NCI-H1436 treated with DMSO at 0.1 percent for 48 hours (cell line): ENCODE data around the gene GANC.

Source experiments
- DNase-seq: peaks from one replicate; lab custom pipeline; 2025; lab: John Stamatoyannopoulos, UW

Gene GANC

DNA sequence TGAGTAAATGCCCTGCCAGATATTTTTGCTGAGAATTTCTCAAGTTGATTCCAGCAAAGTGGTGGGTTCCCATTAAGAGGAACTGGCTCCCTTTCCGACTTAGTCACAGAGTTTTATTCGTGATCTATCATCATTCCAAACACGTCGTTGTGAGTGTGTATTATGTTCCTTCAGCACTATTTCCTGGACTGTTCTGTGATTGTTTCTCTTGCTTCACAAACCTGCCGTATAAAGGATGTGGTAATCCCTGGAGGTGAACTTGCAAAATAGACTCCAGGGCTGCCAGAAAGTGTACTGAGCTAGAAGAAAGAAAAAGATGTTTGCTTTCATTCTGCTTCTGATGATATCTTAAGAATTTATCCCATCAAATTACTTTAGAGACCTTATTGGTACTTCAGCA is 71.8 kb downstream of the GANC start:
- DNase-seq: no peak

DNA sequence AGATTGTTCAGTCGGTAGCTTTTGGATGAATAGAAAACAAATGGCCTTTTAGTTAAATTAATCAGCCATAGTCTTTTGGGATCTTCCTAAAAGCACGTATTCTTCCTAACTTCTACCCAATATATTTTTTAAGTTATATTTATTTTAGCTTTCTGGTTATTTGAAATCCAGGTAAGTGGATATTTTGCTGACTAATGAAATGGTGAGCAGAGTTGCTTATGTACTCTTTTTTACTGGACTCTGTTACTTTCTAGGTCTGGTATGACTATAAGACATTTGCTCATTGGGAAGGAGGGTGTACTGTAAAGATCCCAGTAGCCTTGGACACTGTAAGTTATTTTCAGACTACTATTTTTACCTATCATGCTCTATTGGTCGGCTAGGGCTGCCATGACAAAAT is 72.5 kb downstream of the GANC start:
- DNase-seq: no peak

DNA sequence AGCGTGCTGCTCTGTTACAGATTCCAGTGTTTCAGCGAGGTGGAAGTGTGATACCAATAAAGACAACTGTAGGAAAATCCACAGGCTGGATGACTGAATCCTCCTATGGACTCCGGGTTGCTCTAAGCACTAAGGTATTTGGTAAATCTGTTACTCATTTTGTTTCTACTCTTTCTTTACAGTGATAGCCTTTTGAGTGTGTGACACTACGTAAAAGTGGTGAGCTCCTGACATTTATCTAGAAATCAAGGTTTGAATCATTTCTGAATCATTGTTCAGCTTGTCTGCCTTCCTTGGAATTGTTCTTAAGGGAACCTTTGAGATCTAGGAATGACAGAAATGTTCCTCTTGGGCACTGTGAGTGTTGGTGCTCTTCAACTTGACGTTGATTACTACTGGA is 75.1 kb downstream of the GANC start:
- no peak for DNase-seq

DNA sequence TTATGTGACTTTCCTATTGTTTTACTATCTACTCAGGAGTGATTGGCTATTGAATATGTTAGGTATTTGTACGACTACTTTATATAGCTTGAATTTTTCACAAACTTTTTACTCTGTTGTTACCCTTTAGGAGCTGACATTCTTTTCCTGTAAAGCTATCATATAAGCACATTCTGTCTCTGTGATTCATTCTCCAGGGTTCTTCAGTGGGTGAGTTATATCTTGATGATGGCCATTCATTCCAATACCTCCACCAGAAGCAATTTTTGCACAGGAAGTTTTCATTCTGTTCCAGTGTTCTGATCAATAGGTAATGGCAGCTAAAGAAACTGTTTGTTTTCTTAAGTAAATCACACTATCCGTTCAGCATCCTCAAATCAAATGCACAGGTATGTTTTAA is 76.2 kb downstream of the GANC start:
- DNase-seq: no peak

DNA sequence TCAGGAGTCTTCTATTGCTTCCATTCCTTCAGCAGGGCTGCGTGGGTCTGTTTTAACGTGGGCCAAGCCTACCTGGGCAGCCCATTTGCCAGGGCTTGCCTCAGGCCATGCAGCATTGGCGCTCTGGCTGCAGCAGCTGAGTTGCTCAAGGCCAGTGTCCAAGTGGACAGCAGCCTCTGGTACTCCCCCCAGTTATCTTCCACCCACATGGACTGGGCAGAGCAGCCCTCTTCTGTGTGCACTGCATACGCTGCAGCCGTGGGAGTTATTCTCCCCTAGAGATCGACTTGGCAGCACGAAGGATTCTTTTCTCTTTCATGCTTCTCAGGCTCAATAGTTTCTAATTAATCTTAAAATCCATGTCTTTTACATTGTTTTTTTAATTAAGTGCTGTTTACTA is 79.4 kb downstream of the GANC start:
- no peak for DNase-seq

DNA sequence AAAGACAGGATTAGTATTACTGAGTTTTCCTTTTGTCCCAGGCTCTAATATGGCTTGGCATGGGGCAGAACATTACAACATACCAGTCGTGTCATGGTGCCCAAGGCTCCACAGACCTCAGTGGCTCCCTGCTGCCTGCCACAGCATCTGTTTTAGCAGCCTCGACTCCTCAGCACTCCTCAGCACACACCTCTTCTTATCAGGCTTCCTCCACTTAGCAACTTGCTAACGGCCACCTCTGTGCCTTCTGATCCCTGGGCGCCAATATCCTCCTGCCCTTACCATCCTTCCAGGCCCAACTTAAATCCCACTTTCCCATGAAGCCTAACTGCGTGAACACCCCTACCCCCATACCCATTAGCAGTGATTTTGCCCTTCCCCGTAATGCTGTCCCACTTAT is 80.1 kb downstream of the GANC start:
- DNase-seq: no peak

DNA sequence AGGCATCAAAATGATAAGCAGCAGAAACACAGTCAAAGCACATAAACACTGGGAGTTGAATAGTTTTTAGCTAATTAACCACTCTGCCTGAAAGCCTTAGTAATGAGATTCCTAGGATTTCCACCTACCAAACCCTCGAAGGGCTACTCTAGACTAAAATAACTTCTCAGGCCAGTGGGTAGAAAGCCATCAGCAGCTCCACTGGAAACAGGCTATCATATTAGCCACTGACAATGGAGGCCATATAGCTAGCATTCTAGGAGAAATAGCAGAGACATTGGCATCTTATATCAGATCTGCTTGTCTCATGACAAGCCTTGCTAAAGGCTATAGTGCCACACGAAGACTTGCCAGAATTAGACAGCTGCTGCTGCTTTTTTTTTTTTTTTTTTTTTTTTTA is 81.8 kb downstream of the GANC start:
- DNase-seq: no peak

DNA sequence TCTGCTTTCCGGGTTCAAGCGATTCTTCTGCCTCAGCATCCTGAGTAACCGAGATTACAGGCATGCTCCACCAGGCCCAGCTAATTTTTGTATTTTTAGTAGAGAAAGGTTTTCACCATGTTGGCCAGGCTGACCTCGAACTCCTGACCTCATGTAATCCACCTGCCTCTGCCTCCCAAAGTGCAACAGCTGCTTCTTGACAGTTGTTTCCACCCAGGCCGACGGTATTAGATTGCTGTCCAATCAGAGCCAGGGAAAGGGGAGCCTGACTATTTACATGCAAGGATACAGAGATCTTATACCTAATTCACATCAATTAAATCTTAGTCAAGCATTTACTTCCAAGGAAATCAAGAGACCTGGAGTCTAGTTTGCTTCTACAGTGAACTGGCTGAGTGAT is 82.3 kb downstream of the GANC start:
- DNase-seq: no peak

DNA sequence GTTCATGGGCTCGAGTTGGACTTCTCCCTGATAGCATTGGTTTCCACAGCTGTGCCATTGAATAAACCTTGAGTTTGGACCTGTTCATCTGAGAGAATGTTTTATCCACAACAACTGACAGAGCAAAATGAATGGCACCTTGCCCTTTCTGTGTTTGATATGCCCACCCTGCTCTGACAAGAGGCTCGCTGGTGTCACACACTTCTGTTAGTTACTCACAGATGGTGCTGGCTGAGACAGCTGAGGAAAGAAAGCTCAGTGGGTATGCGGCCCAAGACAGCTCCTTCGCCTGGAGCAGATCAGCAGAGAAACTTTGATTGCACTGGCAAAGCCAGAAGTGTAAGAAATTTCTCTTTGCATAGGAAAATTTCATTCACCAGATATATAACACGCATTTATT is 83.8 kb downstream of the GANC start:
- DNase-seq: no peak

DNA sequence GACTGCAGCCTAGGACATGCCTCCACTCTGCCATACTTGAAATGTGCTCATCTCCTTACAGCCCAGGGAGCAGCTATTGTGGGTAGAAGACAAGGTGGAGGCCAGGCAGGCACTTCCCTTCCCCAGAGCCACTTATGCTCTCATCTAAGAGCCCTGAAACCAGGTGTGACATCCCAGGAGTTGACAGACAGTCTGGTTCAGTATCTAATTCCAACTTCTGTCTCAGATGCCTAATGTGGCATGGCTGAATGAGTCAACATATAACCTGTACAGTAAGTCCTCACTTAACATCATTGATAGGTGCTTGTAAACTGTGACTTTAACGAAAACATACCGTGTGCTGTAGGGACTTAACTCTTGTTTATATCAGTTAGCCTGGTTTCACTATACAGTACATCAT is 85.1 kb downstream of the GANC start:
- no peak for DNase-seq

DNA sequence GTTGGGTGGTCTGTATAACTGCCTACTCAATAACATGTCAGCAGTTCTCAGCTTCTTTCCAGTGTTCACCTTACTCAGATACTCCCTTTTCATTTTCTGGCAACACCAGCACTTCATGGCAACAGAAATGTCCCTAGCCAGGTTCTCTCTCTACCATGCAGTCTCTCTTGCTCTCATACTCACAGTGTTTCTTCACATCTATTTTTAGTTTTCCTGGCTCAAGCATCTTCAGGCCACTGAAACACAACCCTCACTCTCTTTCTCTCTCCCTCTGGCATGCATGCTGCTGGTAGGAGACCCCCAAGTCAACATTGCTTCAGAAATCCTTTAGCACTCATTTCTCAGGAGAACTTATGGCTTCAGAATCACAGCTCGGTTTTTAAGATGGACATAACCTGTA is 86.2 kb downstream of the GANC start, which contains the start of gene CAPN3:
Gene CAPN3 (plus strand): TSS at position 253 of the 400 bp plus-strand sequence. CDS start 305 bp downstream, outside the sequence.
- no peak for DNase-seq

DNA sequence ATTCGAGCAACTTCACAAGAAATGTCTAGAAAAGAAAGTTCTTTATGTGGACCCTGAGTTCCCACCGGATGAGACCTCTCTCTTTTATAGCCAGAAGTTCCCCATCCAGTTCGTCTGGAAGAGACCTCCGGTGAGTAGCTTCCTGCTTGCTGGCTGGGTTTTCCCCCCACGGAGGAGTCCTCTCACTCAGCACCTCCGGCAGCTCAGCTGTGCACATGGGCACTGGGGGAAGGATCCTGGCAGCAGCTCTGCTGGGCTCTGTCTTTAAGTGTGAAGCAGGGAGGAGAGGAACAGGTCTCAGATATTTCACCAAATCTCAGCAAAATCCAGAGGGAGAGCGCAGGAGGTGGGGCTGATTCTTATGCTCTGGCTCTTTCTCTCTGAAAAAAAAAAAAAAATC is 87.0 kb downstream of the GANC start:
- DNase-seq: no peak

DNA sequence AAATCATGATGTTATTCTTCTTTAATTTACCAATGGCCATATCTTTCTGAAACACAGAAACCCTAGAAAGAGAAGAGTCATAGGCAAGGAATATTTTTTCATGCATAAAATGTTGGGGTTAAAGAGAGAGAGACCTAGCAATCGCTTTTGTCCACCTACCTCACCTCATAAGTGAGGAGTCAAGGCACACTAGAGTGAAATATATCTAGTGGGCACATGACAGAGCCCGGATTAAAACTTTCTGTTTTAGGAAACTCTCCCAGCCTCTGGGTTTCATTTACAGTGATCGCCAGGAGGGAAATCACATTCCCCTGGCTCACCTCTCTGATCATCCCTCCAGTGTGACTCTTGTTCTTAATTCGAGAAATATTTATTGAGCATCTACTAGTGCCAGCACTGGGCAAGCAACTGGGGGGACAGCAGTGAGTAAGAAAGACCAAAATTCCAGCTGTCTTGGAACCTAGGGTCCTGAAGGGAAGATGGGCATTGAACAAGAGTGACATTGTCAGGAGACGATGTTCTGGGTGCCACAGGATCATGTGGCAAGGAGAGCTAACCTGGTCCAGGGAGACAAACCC is 87.6 kb downstream of the GANC start:
- no peak for DNase-seq

DNA sequence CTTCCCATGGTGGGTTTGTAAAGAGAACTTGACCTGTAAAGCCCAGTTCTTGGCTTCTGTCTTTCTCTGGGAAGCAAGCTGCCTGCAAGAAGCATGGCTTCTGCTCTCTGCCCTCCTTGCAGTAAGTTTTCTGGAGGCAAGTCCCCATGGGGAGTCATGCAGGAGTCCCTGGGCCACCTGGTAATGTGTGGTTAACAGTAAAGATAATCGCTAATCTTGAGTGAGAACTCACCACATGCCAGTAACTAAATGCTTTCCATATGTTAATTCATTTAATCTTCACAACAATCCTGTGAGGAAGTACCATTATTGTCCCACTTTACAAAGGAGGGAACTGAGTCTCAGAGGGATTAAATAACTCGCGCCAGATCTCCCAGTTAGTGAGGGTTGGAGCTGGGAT is 90.5 kb downstream of the GANC start:
- no peak for DNase-seq

DNA sequence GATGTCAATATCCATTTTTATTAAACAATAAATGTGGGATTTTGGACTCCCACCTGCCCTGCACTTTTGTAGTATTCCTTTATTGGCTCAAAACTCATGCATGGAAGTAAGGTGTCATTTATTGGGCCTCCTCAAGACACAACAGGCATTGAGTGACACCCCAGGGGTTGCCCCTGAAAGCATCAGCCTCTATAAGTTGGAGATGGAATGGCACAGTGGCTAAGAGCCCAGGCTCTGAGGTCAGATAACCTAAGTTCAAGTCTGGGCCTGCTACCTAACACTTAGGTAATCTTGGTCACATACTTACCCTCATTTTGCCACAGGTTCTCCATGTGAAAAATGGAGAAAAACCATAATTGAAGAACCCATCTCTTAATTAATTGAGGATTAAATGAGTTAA is 90.9 kb downstream of the GANC start:
- DNase-seq: no peak

DNA sequence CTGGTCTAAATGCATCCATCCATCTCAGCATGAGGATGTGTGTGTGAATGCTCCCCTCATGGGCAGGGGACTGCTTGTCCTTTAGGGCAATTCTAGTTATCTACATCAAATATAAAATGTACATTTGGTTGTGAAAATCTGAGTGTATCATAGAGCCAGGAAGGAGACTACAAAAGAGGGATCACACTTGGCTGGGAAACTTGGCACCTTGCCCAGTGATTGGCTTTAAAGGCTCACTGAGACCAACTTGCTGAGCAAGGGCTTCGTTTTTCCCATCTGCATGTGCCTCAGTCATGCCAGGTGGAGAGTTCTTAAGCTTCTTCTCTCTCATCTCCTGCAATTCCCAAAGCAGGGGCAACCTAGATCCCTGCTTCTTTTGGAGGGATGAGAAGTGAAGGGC is 91.5 kb downstream of the GANC start:
- no peak for DNase-seq

DNA sequence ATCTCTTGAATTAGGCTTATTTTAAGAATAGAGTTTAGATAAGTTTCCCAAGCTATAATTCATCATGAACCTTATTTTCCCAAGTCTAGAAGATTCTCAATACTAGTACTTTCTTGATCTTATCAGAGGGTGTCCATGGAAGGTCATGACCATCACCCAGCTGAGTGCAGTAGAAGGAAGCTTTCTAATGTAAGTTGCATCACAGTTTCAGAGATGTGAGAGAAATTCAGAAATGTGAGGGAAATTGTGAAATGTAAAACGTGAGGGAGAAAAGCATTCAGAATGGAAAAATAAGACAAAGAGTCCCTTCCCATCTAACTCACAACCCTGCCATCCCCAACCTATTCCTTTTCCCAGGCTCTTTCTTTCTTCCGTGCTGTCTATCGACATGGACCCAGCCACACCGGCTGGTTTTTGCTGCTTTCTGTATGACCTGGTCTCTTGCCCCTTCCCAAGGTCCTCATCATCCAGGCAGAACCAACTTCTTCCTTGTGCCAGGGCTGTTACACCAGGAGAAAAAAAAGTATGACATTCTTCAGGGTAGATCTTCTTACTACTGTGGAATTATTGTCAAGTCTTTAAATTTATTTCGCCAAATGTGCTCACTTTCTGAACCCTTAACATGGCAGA is 93.0 kb downstream of the GANC start:
- no peak for DNase-seq

DNA sequence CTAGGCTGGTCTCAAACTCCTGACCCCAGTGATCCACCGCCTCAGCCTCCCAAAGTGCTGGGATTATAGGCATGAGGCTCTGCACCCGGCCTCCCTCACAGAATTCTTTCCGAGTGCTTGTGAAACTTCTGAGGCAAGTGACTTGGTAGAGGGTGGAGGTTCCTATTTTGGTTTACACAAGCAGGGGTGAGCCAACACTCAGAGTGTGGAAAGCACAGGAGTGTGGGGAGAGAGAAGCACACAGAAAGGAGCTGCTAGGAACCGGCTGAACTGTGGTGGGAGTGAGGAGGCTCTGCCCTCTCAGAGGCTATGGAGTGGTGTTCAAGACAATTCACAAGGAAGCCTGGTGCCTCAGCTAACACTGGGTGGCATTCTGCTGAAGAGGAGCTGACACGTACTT is 94.0 kb downstream of the GANC start:
- no peak for DNase-seq

DNA sequence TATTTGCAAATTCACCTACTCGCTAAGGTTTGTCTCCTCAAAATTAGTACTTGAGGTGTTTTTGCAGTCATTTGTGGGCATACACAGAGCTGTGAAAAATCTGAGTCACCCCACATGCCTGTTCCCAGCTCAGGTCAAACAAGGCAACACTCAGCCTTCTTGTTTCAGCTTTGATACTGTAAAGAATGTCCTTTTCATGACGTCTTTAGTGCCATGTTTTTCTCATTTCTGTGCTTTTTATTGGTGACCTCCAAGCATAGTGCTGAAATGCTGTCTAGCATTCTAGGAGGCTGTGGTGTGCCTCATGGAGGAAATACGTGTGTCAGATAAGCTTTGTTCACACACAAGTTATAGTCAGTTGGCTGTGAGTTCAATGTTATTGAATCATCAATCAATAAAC is 95.1 kb downstream of the GANC start:
- DNase-seq: no peak

DNA sequence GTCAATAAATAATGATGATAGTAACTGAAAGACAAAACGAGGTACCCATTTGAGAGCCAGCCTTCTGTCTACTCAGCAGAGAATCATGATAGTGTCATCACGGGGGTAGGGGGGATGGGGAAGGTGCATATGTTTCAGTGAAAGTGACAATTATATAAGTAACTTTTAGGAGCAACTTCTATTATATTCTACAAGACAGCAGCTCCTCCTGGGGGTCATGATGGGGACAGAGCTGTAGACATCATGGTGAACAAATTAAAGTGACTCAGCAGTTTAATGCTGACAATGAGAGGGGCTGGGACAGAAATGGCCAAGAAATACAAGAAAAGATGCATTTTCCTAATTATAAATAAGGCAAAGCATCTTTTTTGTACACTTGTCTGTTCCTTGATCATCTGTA is 98.1 kb downstream of the GANC start:
- no peak for DNase-seq

DNA sequence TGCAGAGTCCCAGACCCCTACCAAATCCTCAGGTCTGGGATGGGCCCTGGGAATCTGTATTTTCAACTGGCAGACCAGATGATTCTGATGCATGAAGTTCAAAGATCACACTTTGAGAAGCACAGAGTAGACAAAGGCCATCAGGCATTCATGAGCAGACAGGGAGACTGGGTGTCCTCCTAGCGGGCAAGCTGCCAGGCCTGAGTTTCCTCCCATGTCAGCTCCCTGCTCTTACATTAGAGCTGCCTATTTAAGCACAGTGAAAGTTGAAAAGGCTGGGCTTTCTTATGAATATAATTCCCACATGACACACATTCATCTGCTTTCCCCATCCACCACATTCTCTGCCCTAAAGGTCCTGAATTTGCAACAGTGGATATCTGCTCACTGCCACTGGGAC is 100.3 kb downstream of the GANC start:
- DNase-seq: no peak

DNA sequence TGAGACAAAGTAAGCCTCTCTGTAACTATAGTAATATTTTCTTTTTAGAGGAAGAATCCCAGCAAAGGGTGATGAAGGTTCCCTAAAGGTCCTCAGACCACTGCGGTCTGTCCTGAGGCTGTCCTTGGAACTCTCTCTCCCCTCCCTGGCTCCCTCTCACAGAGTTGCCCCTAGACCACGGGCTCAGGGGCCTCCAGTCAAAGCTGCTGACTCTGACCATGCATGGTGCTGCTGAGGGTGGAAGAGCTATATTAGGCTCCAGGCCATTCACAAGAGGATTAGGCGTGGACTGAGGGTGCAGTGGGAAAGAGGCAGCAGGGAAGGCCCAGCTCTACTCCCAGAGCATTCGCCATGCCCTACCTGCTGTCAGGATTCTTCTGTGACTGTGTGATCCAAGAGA is 100.9 kb downstream of the GANC start:
- DNase-seq: no peak

DNA sequence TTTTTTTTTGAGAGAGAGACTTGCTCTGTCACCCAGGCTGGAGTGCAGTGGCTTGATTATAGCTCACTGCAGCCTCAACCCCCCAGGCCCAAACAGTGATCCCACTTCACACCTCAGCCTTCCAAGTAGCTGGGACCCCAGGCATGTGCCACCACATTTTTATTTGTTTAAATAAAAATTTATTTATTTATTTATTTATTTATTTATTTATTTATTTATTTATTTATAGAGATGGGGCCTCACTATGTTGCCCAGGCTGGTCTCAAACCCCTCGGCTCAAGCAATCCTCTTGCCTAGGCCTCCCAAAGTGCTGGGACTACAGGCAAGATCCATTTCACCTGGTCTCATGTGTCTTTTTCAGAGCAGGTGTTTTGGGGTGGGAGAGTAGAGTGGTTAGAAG is 101.8 kb downstream of the GANC start:
- DNase-seq: no peak

DNA sequence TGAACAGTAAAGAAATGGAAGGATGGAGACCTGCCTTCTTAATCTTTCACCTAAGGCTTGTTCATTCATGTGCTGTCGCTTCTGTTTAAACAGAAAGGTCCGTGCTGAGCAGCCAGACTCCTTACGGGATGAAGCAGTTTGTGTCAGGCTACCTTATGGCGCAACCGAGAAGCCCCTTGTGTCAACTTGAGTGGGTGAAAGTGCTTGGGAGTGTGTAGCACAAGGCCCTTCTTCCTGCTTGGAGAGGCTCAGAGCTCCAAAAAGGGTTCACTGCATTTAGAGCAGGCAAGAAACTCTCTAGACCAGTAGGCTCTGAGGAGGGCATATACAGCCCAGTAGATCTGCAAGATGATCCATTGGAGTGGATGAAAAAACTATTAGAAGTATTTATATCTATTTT is 102.3 kb downstream of the GANC start:
- no peak for DNase-seq
